HG02970 (cell line): ENCODE measurements around the gene OR10T2.
"Not testable (repeated sequence)": the region's sequence is repeated elsewhere in the genome, so short reads cannot be mapped to it uniquely, and the experiment has no call there.

ENCODE experiments used
- ATAC-seq: cut with Tn5 transposase; IDR thresholded peaks from one replicate; pipeline ENCODE4 v1.9.1; 2021; ENCODE audit warnings: mild to moderate bottlenecking, moderate library complexity, moderate number of reproducible peaks; ENCODE audit not compliant: unreplicated experiment, low FRiP score

Gene OR10T2, protein sequence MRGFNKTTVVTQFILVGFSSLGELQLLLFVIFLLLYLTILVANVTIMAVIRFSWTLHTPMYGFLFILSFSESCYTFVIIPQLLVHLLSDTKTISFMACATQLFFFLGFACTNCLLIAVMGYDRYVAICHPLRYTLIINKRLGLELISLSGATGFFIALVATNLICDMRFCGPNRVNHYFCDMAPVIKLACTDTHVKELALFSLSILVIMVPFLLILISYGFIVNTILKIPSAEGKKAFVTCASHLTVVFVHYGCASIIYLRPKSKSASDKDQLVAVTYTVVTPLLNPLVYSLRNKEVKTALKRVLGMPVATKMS

GRCh38 chr1:158398818-158399514 is at the start of gene OR10T2:
OR10T2 (minus strand) TSS chr1:158399466; CDS start chr1:158399466, 0 bp downstream.
- no peak for ATAC-seq

GRCh38 chr1:158445376-158445775 is 46.1 kb upstream of the OR10T2 start:
- no peak for ATAC-seq

DNA sequence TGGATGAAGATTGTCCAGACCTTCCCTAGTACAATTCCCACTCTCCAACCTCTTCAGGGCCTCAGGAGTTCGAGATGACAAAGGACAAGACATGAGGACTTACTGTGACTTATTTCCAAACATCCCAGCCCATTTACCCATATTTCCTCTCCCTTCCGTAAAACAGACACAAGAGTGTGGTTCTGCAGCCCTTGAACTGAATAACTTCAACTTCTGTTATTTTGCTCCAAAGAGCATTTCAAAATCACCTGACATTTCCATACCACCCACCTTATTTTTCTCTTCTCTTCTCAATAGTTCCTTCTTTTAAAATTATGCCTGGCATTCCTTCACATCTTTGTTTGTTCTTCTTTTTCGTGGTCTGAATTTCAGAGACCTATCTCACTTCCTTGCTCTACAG is 35.5 kb upstream of the OR10T2 start:
- ATAC-seq, result no peak

DNA sequence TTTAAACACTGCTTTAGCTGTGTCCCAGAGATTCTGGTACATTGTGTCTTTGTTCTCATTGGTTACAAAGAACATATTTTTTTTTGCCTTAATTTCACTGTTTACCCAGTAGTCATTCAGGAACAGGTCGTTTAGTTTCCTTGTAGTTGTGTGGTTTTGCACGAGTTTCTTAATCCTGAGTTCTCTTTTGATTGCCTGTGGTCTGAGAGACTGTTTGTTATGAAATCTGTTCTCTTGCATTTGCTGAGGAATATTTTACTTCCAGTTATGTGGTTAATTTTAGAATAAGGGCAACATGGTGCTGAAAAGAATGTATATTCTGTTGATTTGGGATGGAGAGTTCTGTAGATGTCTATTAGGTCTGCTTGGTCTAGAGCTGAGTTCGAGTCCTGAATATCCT is 30.9 kb upstream of the OR10T2 start:
- not testable (repeated sequence) for ATAC-seq

DNA sequence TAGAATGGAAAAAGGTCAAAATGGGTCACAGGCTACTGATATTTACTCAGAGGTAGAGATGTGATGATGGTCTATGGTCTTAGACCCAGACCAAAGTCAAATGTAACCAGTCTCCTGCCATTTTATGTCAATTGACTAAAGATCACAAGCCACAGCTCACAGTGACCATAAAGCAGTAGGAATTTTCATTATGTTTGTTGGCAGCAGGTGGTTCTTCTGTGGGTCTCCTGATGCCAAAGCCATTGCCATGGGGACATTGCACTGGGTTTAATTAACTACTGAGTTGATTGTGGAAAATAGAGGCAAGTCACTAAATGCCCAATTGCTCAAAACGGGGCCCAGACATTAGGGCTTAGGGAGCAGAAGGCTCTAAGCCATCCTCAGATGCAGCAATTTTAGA is 26.9 kb upstream of the OR10T2 start, which contains the start of gene OR10K2:
TSS of gene OR10K2 (minus strand) at position 101 of the 400 bp plus-strand sequence. CDS start 5,371 bp downstream, outside the sequence.
- no peak for ATAC-seq

GRCh38 chr1:158425027-158425426 is 25.8 kb upstream of the OR10T2 start:
- no peak for ATAC-seq

- ATAC-seq, result no peak
These were observed 22.9 kb upstream of the OR10T2 start for GRCh38 chr1:158422212-158422611.

DNA sequence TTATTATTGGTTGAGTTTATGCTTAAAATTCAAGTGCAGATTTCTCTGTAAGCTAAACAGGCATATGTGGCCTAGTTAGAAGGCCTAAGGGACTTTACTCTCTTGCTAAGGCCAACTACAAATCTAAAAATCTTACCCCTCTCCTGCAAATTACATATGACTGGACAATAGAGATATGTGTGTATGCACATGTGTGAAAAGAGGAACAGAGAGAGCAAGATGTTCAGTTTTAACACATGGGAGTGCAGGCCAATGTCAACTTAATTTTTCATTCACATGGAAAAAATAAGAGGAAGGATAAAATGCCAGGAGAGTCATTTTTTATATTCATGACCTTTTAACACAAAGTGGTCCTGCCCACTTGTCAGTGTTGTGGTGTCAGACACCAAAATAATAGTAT is 18.3 kb upstream of the OR10T2 start:
- no peak for ATAC-seq

DNA sequence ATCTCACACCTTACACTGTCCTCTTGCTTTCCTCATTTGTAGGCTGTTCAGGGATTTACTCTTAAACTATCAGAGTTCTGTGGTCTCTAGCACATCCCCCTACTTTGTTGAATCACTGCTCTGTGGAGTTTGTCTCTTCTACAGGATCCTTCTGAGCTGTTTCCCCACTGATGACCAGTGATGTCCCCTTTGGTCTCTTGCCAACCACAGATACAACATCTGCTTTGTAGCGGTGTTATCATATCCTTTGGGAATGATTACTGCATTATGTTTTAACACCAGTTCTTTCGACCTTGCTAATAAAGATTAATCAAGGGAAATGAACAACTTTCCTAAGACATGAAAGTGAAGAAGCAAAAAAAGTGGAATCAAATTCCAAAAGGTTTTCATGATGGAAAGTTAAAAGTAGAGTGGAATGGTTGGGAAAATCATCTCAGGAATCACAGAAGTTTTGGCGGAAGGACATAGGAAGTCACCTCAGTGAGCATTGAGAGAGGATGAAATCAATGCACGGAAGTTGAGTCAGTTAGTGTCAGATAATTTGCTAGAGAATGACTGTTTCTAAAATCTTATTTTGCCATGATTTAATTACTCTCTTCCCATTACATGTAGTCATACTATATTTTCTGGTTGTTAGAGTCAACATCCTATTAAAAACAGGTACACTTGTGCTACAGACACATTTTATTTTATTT is 15.5 kb upstream of the OR10T2 start:
- ATAC-seq, result no peak

DNA sequence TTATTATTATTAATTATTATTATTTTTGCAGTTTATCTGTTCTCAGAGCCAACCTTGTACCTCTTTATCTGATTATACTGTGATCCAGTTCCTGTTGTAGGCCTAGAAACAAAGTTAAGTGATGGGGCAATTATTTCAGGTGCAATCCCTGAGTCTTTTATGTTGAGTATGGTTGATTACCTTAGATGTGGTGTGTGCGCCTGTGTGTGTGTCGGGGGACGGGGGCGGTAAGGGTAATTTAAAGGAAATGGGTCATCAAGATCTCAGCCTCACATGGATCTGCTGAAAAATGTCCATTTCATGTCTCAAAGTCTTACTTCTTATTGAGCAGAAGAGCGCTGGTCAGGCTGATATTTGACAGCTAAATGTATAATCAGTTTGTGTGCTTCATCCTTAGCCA is 7.8 kb upstream of the OR10T2 start:
- ATAC-seq, result no peak

GRCh38 chr1:158400871-158401270 is 1.6 kb upstream of the OR10T2 start:
- no peak for ATAC-seq

GRCh38 chr1:158396646-158397045 is 2.6 kb downstream of the OR10T2 start:
- no peak for ATAC-seq

- ATAC-seq, result no peak
These were observed 5.8 kb downstream of the OR10T2 start for GRCh38 chr1:158393476-158393875.

- ATAC-seq, result no peak
These were observed 8.2 kb downstream of the OR10T2 start for GRCh38 chr1:158391099-158391498.

- ATAC-seq, result no peak
These were observed 8.9 kb downstream of the OR10T2 start for GRCh38 chr1:158390331-158390730.

DNA sequence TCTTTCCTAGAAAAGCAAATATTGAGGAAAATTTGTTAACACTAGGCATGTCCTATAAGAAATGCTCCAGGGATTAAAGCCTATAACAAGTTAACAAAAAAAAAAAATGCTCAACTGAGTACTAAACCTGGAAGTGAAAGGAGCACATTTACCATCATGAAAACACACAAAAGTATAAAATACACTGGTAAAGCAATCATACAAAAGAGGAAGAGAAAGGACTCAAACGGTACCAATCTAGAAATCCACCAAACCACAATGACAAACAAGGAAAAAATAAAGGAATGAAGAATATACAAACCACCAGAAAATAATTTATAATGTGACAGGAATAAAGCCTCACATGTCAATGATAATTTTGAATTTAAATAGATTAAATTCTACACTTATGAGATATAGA is 24.4 kb downstream of the OR10T2 start:
- ATAC-seq, result no peak

GRCh38 chr1:158374101-158374500 is 25.2 kb downstream of the OR10T2 start:
- not testable (repeated sequence) for ATAC-seq

GRCh38 chr1:158371188-158371953 is 27.9 kb downstream of the OR10T2 start:
- peak; percentile 97 for ATAC-seq

GRCh38 chr1:158366783-158367182 is 32.5 kb downstream of the OR10T2 start:
- ATAC-seq, result no peak

DNA sequence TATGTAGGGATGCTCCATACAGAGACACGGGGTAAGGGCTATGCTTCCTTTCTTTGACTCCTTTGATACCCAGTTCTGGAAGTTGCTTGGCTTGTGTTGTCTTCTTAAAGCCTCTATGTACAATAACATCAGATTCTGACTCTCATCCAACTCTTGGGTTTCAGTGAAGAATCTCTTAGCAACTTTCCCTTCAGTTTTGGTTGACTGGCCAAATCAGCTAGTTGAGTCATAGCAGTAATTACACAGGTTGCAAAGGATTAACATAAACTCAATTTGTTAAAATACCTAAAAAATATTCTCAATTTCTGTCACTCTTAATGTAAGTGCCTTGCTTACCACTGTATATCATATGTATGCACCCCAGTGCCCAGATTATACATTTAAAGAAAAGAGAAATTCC is 36.3 kb downstream of the OR10T2 start:
- ATAC-seq, result no peak

GRCh38 chr1:158362482-158362881 is 36.8 kb downstream of the OR10T2 start:
- no peak for ATAC-seq
